Activated naive CD8-positive, alpha-beta T cell treated with anti-CD3 and anti-CD28 coated beads for 36 hours (primary cell): Measurements from ENCODE around the gene SNX2. TPM values are rescaled to one million over a fixed set of nuclear protein-coding genes. Genes with fewer than 3 reads are reported as not detected.
A peak's percentile ranks its signal among the peaks of the same experiment; 100 is the strongest.

Source experiments
- DNase-seq: peaks from one replicate; pipeline ENCODE4 v3.0.0; 2021
- H3K27ac Mint-ChIP-seq: one replicate; pipeline ENCODE4 v1.8.0; 2022; ENCODE audit warnings: mild to moderate bottlenecking, moderate library complexity, mixed read lengths
- H3K27me3 Mint-ChIP-seq: one replicate; pipeline ENCODE4 v1.8.0; 2022; ENCODE audit warnings: mild to moderate bottlenecking, mixed read lengths
- H3K36me3 Mint-ChIP-seq: one replicate; pipeline ENCODE4 v1.8.0; 2021; ENCODE audit warnings: mild to moderate bottlenecking, mixed read lengths
- H3K4me1 Mint-ChIP-seq: one replicate; pipeline ENCODE4 v1.8.0; 2021; ENCODE audit warnings: mixed read lengths
- H3K4me3 Mint-ChIP-seq: one replicate; pipeline ENCODE4 v1.8.0; 2022; ENCODE audit warnings: mild to moderate bottlenecking, moderate library complexity, mixed read lengths
- H3K9me3 Mint-ChIP-seq: one replicate; pipeline ENCODE4 v1.8.0; 2022; ENCODE audit warnings: mixed read lengths
- total RNA-seq, 2 experiments: library from RNA; stranded (reverse); gene quantifications; one replicate each; pipeline ENCODE4 v1.2.3, GENCODE V29; 2021

Gene SNX2
- total RNA-seq: 10 to 100 TPM; 40.6 to 41.9 TPM

GRCh38 chr5:122774861-122775549 lies at the start of gene SNX2:
TSS of gene SNX2 (plus strand) at chr5:122775080. CDS start at chr5:122775104, 24 bp downstream.
- peak within 1 kb of the TSS; percentile 92 for H3K4me3 Mint-ChIP-seq
- H3K27me3 Mint-ChIP-seq: peaks cover 3% of the 10 kb centered on the region
- H3K27ac Mint-ChIP-seq: peak within 1 kb of the TSS; percentile 87
- peaks cover 26% of the 10 kb centered on the region for H3K4me1 Mint-ChIP-seq
- peak; percentile 93 for DNase-seq
- H3K9me3 Mint-ChIP-seq: no peaks in the 10 kb centered on the region
- H3K36me3 Mint-ChIP-seq: no peaks in the 10 kb centered on the region

GRCh38 chr5:122727112-122727541 lies 47.8 kb upstream of the SNX2 start:
- no peak overlapping the region for H3K27ac Mint-ChIP-seq
- no peak overlapping the region for H3K4me3 Mint-ChIP-seq
- no peaks in the 10 kb centered on the region for H3K27me3 Mint-ChIP-seq
- H3K4me1 Mint-ChIP-seq: peaks cover 2% of the 10 kb centered on the region
- no peaks in the 10 kb centered on the region for H3K36me3 Mint-ChIP-seq
- no peak for DNase-seq
- no peaks in the 10 kb centered on the region for H3K9me3 Mint-ChIP-seq

GRCh38 chr5:122730037-122730436 lies 44.8 kb upstream of the SNX2 start:
- Mint-ChIP-seq H3K27me3 (peaks cover 6% of the 10 kb centered on the region), H3K4me3 (no peak overlapping the region), H3K4me1 (no peaks in the 10 kb centered on the region), H3K9me3 (no peaks in the 10 kb centered on the region), H3K36me3 (no peaks in the 10 kb centered on the region), H3K27ac (no peak overlapping the region)
- DNase-seq: no peak

GRCh38 chr5:122730456-122730855 lies 44.4 kb upstream of the SNX2 start:
- Mint-ChIP-seq H3K4me1 (no peaks in the 10 kb centered on the region), H3K27ac (no peak overlapping the region), H3K27me3 (peaks cover 10% of the 10 kb centered on the region), H3K9me3 (no peaks in the 10 kb centered on the region), H3K36me3 (no peaks in the 10 kb centered on the region), H3K4me3 (no peak overlapping the region)
- no peak for DNase-seq

- Mint-ChIP-seq H3K9me3 (no peaks in the 10 kb centered on the region), H3K27ac (no peak overlapping the region), H3K27me3 (peaks cover 21% of the 10 kb centered on the region), H3K36me3 (no peaks in the 10 kb centered on the region), H3K4me1 (peaks cover 5% of the 10 kb centered on the region), H3K4me3 (no peak overlapping the region)
- DNase-seq: no peak
Measured at GRCh38 chr5:122736086-122736845, 38.6 kb upstream of the SNX2 start.

- peaks cover 5% of the 10 kb centered on the region for H3K4me1 Mint-ChIP-seq
- H3K9me3 Mint-ChIP-seq: no peaks in the 10 kb centered on the region
- H3K4me3 Mint-ChIP-seq: no peak overlapping the region
- H3K36me3 Mint-ChIP-seq: no peaks in the 10 kb centered on the region
- H3K27ac Mint-ChIP-seq: no peak overlapping the region
- peaks cover 21% of the 10 kb centered on the region for H3K27me3 Mint-ChIP-seq
- no peak for DNase-seq
Measured at GRCh38 chr5:122738088-122738487, 36.8 kb upstream of the SNX2 start.

- Mint-ChIP-seq H3K27me3 (peaks cover 6% of the 10 kb centered on the region), H3K4me1 (peaks cover under 1% of the 10 kb centered on the region), H3K4me3 (no peak overlapping the region), H3K36me3 (no peaks in the 10 kb centered on the region), H3K27ac (no peak overlapping the region), H3K9me3 (no peaks in the 10 kb centered on the region)
- DNase-seq: no peak
Measured at GRCh38 chr5:122741681-122742080, 33.2 kb upstream of the SNX2 start.

GRCh38 chr5:122743261-122743660 lies 31.6 kb upstream of the SNX2 start:
- Mint-ChIP-seq H3K4me1 (no peaks in the 10 kb centered on the region), H3K9me3 (no peaks in the 10 kb centered on the region), H3K27ac (no peak overlapping the region), H3K4me3 (no peak overlapping the region), H3K36me3 (no peaks in the 10 kb centered on the region), H3K27me3 (peaks cover 3% of the 10 kb centered on the region)
- no peak for DNase-seq

GRCh38 chr5:122745597-122745996 lies 29.3 kb upstream of the SNX2 start:
- Mint-ChIP-seq H3K4me3 (no peak overlapping the region), H3K36me3 (no peaks in the 10 kb centered on the region), H3K27ac (no peak overlapping the region), H3K9me3 (no peaks in the 10 kb centered on the region), H3K4me1 (no peaks in the 10 kb centered on the region), H3K27me3 (peaks cover 3% of the 10 kb centered on the region)
- DNase-seq: no peak

- Mint-ChIP-seq H3K36me3 (no peaks in the 10 kb centered on the region), H3K27me3 (peaks cover 8% of the 10 kb centered on the region), H3K4me3 (no peak overlapping the region), H3K27ac (no peak overlapping the region), H3K4me1 (no peaks in the 10 kb centered on the region), H3K9me3 (no peaks in the 10 kb centered on the region)
- DNase-seq: no peak
Measured at GRCh38 chr5:122749886-122750285, 25.0 kb upstream of the SNX2 start.

- Mint-ChIP-seq H3K27me3 (peaks cover 5% of the 10 kb centered on the region), H3K4me3 (no peak overlapping the region), H3K4me1 (peaks cover 5% of the 10 kb centered on the region)
Measured at GRCh38 chr5:122751293-122751782, 23.5 kb upstream of the SNX2 start.

GRCh38 chr5:122753500-122753899 lies 21.4 kb upstream of the SNX2 start:
- Mint-ChIP-seq H3K4me3 (no peak overlapping the region), H3K36me3 (no peaks in the 10 kb centered on the region), H3K9me3 (no peaks in the 10 kb centered on the region), H3K4me1 (peaks cover 5% of the 10 kb centered on the region), H3K27ac (no peak overlapping the region), H3K27me3 (peaks cover 5% of the 10 kb centered on the region)
- DNase-seq: no peak

More at GRCh38 chr5:122751293-122751782, 23.5 kb upstream of the SNX2 start:
- no peaks in the 10 kb centered on the region for H3K36me3 Mint-ChIP-seq
- H3K9me3 Mint-ChIP-seq: no peaks in the 10 kb centered on the region
- DNase-seq: no peak
- H3K27ac Mint-ChIP-seq: no peak overlapping the region

GRCh38 chr5:122755783-122756182 lies 19.1 kb upstream of the SNX2 start:
- H3K36me3 Mint-ChIP-seq: no peaks in the 10 kb centered on the region
- no peaks in the 10 kb centered on the region for H3K9me3 Mint-ChIP-seq
- H3K4me3 Mint-ChIP-seq: no peak overlapping the region
- peak overlapping the region; percentile 70 for H3K27ac Mint-ChIP-seq
- peaks cover 5% of the 10 kb centered on the region for H3K27me3 Mint-ChIP-seq
- DNase-seq: no peak
- H3K4me1 Mint-ChIP-seq: peaks cover 5% of the 10 kb centered on the region

GRCh38 chr5:122756264-122756911 lies 18.5 kb upstream of the SNX2 start:
- peaks cover 5% of the 10 kb centered on the region for H3K27me3 Mint-ChIP-seq
- no peaks in the 10 kb centered on the region for H3K36me3 Mint-ChIP-seq
- H3K4me1 Mint-ChIP-seq: peaks cover 5% of the 10 kb centered on the region
- no peaks in the 10 kb centered on the region for H3K9me3 Mint-ChIP-seq
- DNase-seq: no peak
- H3K4me3 Mint-ChIP-seq: no peak overlapping the region
- H3K27ac Mint-ChIP-seq: peak overlapping the region; percentile 70

GRCh38 chr5:122757285-122757684 lies 17.6 kb upstream of the SNX2 start:
- Mint-ChIP-seq H3K4me3 (no peak overlapping the region), H3K9me3 (no peaks in the 10 kb centered on the region), H3K36me3 (no peaks in the 10 kb centered on the region), H3K4me1 (peaks cover 5% of the 10 kb centered on the region), H3K27me3 (peaks cover 5% of the 10 kb centered on the region), H3K27ac (no peak overlapping the region)
- no peak for DNase-seq
